ENCODE data around the gene LRRC36. TPM values are rescaled to one million over a fixed set of nuclear protein-coding genes. Genes with fewer than 3 reads are reported as not detected.

LRRC36 gene
- total and polyA plus RNA-seq, 2 experiments from 2014 or later = 1.2 TPM; not detected in 1

- no peaks in the 10 kb centered on the region for H3K36me3 Mint-ChIP-seq (ENCODE audit: low read depth)
- H3K9me2 ChIP-seq (ENCODE audit: insufficient read depth) = no peaks in the 10 kb centered on the region
- H2AFZ ChIP-seq = no peak overlapping the region
- H3K4me1 ChIP-seq (ENCODE audit: insufficient read depth) = no peaks in the 10 kb centered on the region
- DNase-seq (ENCODE audit: low spot score) = no peak
- no peaks in the 10 kb centered on the region; the same call in 2 of the 3 replicates for H3K9me3 Mint-ChIP-seq
- H3K4me1 Mint-ChIP-seq = no peaks in the 10 kb centered on the region; the same call in 2 of the 3 replicates
- ATAC-seq = no peak; the same call in 2 of the 3 replicates
- H3F3A ChIP-seq (replicated peaks; ENCODE audit: low read depth) = no peaks in the 10 kb centered on the region
- TF ChIP-seq EZH2 (IDR thresholded peaks at IDR 0.05; ENCODE audit: low read depth, unreplicated experiment) (no peak), CTCF (conservative IDR thresholded peaks at IDR 0.05; ENCODE audit: low read depth in 2 of 2) (peak; percentile 24 to 27; a peak in 2 of 4 replicates)
- no peaks in the 10 kb centered on the region for H3K79me2 ChIP-seq (replicated peaks; ENCODE audit: insufficient read depth)
- no peaks in the 10 kb centered on the region for H3K27me3 ChIP-seq (ENCODE audit: insufficient read depth)
- H3K4me3 ChIP-seq = no peak overlapping the region
- no peak overlapping the region for H3K27ac ChIP-seq (ENCODE audit: low read depth)
- peaks cover 16% of the 10 kb centered on the region for H3K27me3 Mint-ChIP-seq (ENCODE audit: insufficient read depth, low read depth, poor library complexity)
- no peaks in the 10 kb centered on the region for H3K36me3 ChIP-seq (ENCODE audit: insufficient read depth)
- no peak overlapping the region for H3K27ac Mint-ChIP-seq
- no peak overlapping the region for H3K4me2 ChIP-seq
- H3K4me3 Mint-ChIP-seq = no peak overlapping the region
- H4K20me1 ChIP-seq (replicated peaks; ENCODE audit: insufficient read depth) = no peaks in the 10 kb centered on the region; the same call in 1 of the 2 replicates
Observed at GRCh38 chr16:67305216-67306071, 21.2 kb upstream of the LRRC36 start.

GRCh38 chr16:67310561-67310960 is 16.1 kb upstream of the LRRC36 start:
- no peak for DNase-seq (ENCODE audit: low spot score)
- TF ChIP-seq EZH2 (IDR thresholded peaks at IDR 0.05; ENCODE audit: low read depth, unreplicated experiment) (no peak), REST (IDR thresholded peaks at IDR 0.05; ENCODE audit: unreplicated experiment) (no peak), ETS1 (IDR thresholded peaks at IDR 0.05) (no peak), NANOG (IDR thresholded peaks at IDR 0.05; ENCODE audit: borderline replicate concordance) (no peak), ZNF462 (CRISPR knock-in tag; IDR thresholded peaks at IDR 0.05) (no peak)

More at GRCh38 chr16:67310561-67310960, 16.1 kb upstream of the LRRC36 start:
- no peak overlapping the region for H2AFZ ChIP-seq
- no peaks in the 10 kb centered on the region; the same call in 1 of the 2 replicates for H4K20me1 ChIP-seq (replicated peaks; ENCODE audit: insufficient read depth)
- Mint-ChIP-seq H3K27ac (no peak overlapping the region), H3K27me3 (ENCODE audit: insufficient read depth, low read depth, poor library complexity) (no peaks in the 10 kb centered on the region), H3K36me3 (ENCODE audit: low read depth) (no peaks in the 10 kb centered on the region), H3K9me3 (no peaks in the 10 kb centered on the region; the same call in 2 of the 3 replicates), H3K4me1 (no peaks in the 10 kb centered on the region; the same call in 2 of the 3 replicates), H3K4me3 (no peak overlapping the region)
- no peaks in the 10 kb centered on the region for H3K36me3 ChIP-seq (ENCODE audit: insufficient read depth)
- no peaks in the 10 kb centered on the region for H3K79me2 ChIP-seq (replicated peaks; ENCODE audit: insufficient read depth)
- no peak overlapping the region for H3K27ac ChIP-seq (ENCODE audit: low read depth)
- H3K9me2 ChIP-seq (ENCODE audit: insufficient read depth) = no peaks in the 10 kb centered on the region
- H3K27me3 ChIP-seq (ENCODE audit: insufficient read depth) = no peaks in the 10 kb centered on the region
- no peaks in the 10 kb centered on the region for H3F3A ChIP-seq (replicated peaks; ENCODE audit: low read depth)
- ATAC-seq = no peak
- no peak overlapping the region for H3K4me3 ChIP-seq
- no peaks in the 10 kb centered on the region for H3K4me1 ChIP-seq (ENCODE audit: insufficient read depth)
- H3K4me2 ChIP-seq = no peak overlapping the region
